SK-N-SH treated with all-trans-retinoic acid at 6 μM for 48 hours (cell line): ENCODE measurements around the gene OR8B3.
"Not testable (repeated sequence)": the region's sequence is repeated elsewhere in the genome, so short reads cannot be mapped to it uniquely, and the experiment has no call there.

ENCODE experiments used
- ATAC-seq: fragments of 200-7000 bp; cut with Tn5 transposase; 3 replicates; pipeline ENCODE4 v1.9.1; 2020; ENCODE audit warnings: mild to moderate bottlenecking, moderate library complexity
- BACH2 ChIP-seq: fragments of 250-450 bp; sonication (Bioruptor Pico); IDR thresholded peaks from 2 replicates; pipeline ENCODE4 v1.9.0; 2021; ENCODE audit warnings: mild to moderate bottlenecking, borderline replicate concordance
- CREB5 ChIP-seq: fragments of 250-450 bp; sonication (Bioruptor Pico); IDR thresholded peaks from 2 replicates; pipeline ENCODE4 v1.5.1; 2020; ENCODE audit warnings: low read depth, mild to moderate bottlenecking, moderate library complexity
- CSDC2 ChIP-seq: fragments of 250-450 bp; sonication (Bioruptor Pico); IDR thresholded peaks from 2 replicates; pipeline ENCODE4 v1.5.0; 2020; ENCODE audit warnings: mild to moderate bottlenecking, moderate library complexity
- CSRNP3 ChIP-seq: fragments of 250-450 bp; sonication (Bioruptor Pico); IDR thresholded peaks from 2 replicates; pipeline ENCODE4 v1.5.1; 2021; ENCODE audit warnings: mild to moderate bottlenecking, moderate library complexity
- GLIS3 ChIP-seq: fragments of 250-450 bp; sonication (Bioruptor Pico); IDR thresholded peaks from 2 replicates; pipeline ENCODE4 v1.5.0; 2020; ENCODE audit warnings: mild to moderate bottlenecking, moderate library complexity
- ISL1 ChIP-seq: fragments of 250-450 bp; sonication (Bioruptor Pico); IDR thresholded peaks from 2 replicates; pipeline ENCODE4 v2.1.2; 2022; ENCODE audit warnings: mild to moderate bottlenecking, moderate library complexity
- OSR1 ChIP-seq: fragments of 250-450 bp; sonication (Bioruptor Pico); IDR thresholded peaks from 2 replicates; pipeline ENCODE4 v1.8.0; 2022; ENCODE audit warnings: moderate library complexity, mild to moderate bottlenecking, inconsistent platforms
- PATZ1 ChIP-seq: fragments of 250-450 bp; sonication (Bioruptor Pico); IDR thresholded peaks from 2 replicates; pipeline ENCODE4 v1.8.0; 2020; ENCODE audit warnings: mild to moderate bottlenecking, moderate library complexity, borderline replicate concordance
- RARB ChIP-seq: fragments of 250-450 bp; sonication (Bioruptor Pico); IDR thresholded peaks from 2 replicates; pipeline ENCODE4 v1.8.0; 2021; ENCODE audit warnings: mild to moderate bottlenecking, moderate library complexity
- SNAI2 ChIP-seq: fragments of 250-450 bp; sonication (Bioruptor Pico); IDR thresholded peaks from 2 replicates; pipeline ENCODE4 v1.5.0; 2020; ENCODE audit warnings: mild to moderate bottlenecking, moderate library complexity
- TCF4 ChIP-seq: fragments of 250-450 bp; sonication (Bioruptor Pico); IDR thresholded peaks from 2 replicates; pipeline ENCODE4 v1.8.0; 2021; ENCODE audit warnings: mild to moderate bottlenecking, moderate library complexity, borderline replicate concordance
- TOX ChIP-seq: fragments of 250-450 bp; sonication (Bioruptor Pico); IDR thresholded peaks from 2 replicates; pipeline ENCODE4 v1.8.0; 2021; ENCODE audit warnings: mild to moderate bottlenecking, moderate library complexity, borderline replicate concordance
- TSHZ2 ChIP-seq: fragments of 250-450 bp; sonication (Bioruptor Pico); IDR thresholded peaks from 2 replicates; pipeline ENCODE4 v1.5.0; 2020; ENCODE audit warnings: mild to moderate bottlenecking, moderate library complexity
- ZC3H10 ChIP-seq: fragments of 250-450 bp; sonication (Bioruptor Pico); IDR thresholded peaks from 2 replicates; pipeline ENCODE4 v1.5.1; 2021; ENCODE audit warnings: mild to moderate bottlenecking, moderate library complexity
- ZFP3 ChIP-seq: fragments of 250-450 bp; sonication (Bioruptor Pico); IDR thresholded peaks from 2 replicates; pipeline ENCODE4 v1.5.0; 2020; ENCODE audit warnings: mild to moderate bottlenecking, moderate library complexity
- ZNF565 ChIP-seq: fragments of 450-650 bp; formaldehyde crosslinking; conservative IDR thresholded peaks from 2 replicates; pipeline ENCODE4 v1.5.0; 2020; ENCODE audit warnings: low read depth, mild to moderate bottlenecking, moderate library complexity
- ZNF70 ChIP-seq: fragments of 450-650 bp; formaldehyde crosslinking; IDR thresholded peaks from 2 replicates; pipeline ENCODE4 v1.5.0; 2020; ENCODE audit warnings: mild to moderate bottlenecking, moderate library complexity
- ZNF8 ChIP-seq: fragments of 450-650 bp; formaldehyde crosslinking; IDR thresholded peaks from 2 replicates; pipeline ENCODE4 v1.5.0; 2020; ENCODE audit warnings: mild to moderate bottlenecking, moderate library complexity
- TF ChIP-seq, protein P1 (sequence below): fragments of 250-450 bp; sonication (Bioruptor Pico); IDR thresholded peaks from 2 replicates; pipeline ENCODE4 v1.8.0; 2021; ENCODE audit warnings: low read depth, mild to moderate bottlenecking, moderate library complexity, borderline replicate concordance

Gene OR8B3

DNA sequence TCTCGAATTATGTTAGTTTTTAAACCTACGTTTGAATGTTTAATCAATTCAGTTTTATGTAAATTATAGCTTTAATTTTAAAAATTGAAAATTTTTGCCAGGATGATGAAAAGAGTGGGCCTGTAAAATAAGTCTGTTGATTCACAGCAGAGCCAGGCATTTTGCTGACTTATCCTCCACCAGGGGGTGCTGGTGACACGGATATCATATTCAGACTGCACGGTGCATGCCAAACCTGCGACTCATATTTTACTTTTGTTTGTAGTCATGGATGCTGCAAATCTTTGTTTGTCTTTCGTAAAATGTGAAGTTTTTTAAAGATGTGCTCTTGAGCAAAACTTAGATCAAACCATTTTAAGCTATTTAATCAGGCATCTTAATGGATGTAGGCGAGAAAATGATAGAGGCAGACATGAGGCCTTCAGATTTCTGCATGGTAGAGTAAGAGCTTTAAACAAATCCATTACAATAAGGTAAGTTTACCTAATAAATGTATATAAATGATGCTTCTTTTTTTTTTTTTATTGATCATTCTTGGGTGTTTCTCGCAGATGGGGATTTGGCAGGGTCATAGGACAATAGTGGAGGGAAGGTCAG, 3.6 kb upstream of the OR8B3 start (continued):
- TF ChIP-seq PATZ1 (CRISPR knock-in tag), result no peak
- TF ChIP-seq, protein P1, sequence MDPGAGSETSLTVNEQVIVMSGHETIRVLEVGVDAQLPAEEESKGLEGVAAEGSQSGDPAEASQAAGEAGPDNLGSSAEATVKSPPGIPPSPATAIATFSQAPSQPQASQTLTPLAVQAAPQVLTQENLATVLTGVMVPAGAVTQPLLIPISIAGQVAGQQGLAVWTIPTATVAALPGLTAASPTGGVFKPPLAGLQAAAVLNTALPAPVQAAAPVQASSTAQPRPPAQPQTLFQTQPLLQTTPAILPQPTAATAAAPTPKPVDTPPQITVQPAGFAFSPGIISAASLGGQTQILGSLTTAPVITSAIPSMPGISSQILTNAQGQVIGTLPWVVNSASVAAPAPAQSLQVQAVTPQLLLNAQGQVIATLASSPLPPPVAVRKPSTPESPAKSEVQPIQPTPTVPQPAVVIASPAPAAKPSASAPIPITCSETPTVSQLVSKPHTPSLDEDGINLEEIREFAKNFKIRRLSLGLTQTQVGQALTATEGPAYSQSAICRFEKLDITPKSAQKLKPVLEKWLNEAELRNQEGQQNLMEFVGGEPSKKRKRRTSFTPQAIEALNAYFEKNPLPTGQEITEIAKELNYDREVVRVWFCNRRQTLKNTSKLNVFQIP (CRISPR knock-in tag), result no peak
- no peak for TF ChIP-seq ZC3H10 (CRISPR knock-in tag)
- TF ChIP-seq CSRNP3 (CRISPR knock-in tag), result no peak
- no peak for TF ChIP-seq BACH2
- no peak for TF ChIP-seq ZNF70

GRCh38 chr11:124396847-124397246, 2.0 kb downstream of the OR8B3 start:
- ATAC-seq, result not testable (repeated sequence)

DNA sequence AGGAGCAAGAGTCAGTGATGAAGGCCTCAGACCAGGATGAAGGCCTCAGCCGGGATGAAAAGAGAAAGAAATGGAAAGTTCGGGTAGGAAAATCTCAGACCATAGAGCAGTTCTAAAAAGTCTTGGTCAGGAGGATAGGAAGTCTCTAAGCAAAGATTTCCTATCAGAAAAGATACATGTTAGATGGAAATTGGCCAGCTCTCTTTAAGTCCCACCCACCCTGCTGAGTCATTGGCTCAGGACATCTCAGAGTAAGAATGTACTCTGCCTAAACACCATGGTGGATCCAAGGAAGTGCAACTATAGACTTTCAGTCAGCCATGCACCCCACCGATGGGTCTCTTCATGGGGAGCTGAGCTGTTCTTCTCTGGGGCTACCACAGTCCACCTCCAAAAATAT, 4.4 kb downstream of the OR8B3 start:
- no peak for ATAC-seq
- no peak for TF ChIP-seq ISL1 (CRISPR knock-in tag)
- no peak for TF ChIP-seq GLIS3 (CRISPR knock-in tag)
- TF ChIP-seq CREB5 (CRISPR knock-in tag), result no peak
- TF ChIP-seq TSHZ2 (CRISPR knock-in tag), result no peak
- no peak for TF ChIP-seq ZNF565 (CRISPR knock-in tag)
- no peak for TF ChIP-seq ZNF8 (CRISPR knock-in tag)
- no peak for TF ChIP-seq SNAI2 (CRISPR knock-in tag)
- no peak for TF ChIP-seq PATZ1 (CRISPR knock-in tag)
- TF ChIP-seq BACH2, result no peak
- no peak for TF ChIP-seq OSR1
- TF ChIP-seq CSDC2, result no peak
- no peak for TF ChIP-seq TCF4 (CRISPR knock-in tag)
- TF ChIP-seq RARB (CRISPR knock-in tag), result no peak
- TF ChIP-seq TOX (CRISPR knock-in tag), result no peak
- TF ChIP-seq, protein P1 (CRISPR knock-in tag), result no peak
- TF ChIP-seq ZFP3 (CRISPR knock-in tag), result no peak
- no peak for TF ChIP-seq ZNF70
